ENCODE results near the gene PRF1.
"Not testable (repeated sequence)": the region's sequence is repeated elsewhere in the genome, so short reads cannot be mapped to it uniquely, and the experiment has no call there.

Gene PRF1

DNA sequence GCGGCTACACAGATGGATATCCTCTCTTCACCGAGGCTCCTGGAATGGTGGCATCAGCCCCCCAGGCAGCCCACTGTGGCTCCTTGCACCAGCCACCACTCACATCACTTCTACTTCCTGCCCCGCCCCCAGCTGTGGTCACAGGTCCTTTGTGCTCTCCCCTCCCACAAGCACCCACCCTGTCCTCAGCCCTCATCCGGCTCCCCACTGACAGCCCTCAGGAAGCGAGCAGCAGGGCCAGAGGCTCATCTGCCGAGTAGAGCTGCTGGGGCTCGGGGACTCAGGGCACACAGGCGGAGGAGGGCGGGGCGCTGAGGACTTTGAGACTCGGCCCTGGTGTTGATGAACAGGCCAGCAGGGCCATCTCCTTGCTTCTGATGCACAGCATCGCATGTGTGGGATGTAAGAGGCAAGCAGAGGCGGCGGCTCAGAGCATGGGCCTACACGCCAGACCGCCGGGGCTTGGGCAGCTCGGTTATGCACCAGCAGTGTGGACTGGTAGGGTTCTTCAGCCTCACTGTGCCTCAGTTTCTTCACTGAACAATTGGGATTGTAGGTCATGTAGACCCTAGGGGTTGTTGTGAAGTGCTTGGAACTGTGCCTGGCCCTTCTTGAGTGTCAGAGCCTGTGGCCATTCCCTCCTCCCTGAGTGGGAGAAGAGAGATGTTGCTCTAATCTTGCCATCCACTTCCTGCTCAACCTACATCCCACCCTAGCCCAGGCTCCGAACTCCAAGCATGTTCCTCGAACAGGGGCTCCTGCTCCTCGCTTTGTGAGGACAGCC is at the start of gene PRF1:
TSS of gene PRF1 (minus strand) at position 77 of the 784 bp plus-strand sequence. CDS start 1,839 bp downstream, outside the sequence.
- DNase-seq (ENCODE audit: low read depth): peak; percentile 65

DNA sequence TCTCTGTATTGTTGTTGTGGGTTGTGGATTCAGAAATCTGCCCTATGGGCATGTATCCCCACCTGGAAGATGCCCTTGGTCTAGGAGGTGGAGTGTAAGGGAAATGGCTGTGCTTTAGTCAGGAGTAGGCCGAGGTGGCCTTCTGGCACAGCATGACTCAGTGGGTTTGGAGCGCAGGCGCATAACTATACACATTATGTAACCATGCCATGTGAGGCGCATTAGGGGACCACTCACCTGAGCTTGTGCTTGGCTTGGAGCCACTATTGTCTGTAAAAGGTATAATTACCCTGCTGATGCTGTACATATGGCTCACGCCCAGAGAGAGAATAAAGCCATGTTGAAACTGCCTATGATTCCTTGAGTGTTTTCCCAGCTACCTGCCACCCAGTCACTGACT is 49.1 kb upstream of the PRF1 start:
- DNase-seq (ENCODE audit: low read depth): no peak

DNA sequence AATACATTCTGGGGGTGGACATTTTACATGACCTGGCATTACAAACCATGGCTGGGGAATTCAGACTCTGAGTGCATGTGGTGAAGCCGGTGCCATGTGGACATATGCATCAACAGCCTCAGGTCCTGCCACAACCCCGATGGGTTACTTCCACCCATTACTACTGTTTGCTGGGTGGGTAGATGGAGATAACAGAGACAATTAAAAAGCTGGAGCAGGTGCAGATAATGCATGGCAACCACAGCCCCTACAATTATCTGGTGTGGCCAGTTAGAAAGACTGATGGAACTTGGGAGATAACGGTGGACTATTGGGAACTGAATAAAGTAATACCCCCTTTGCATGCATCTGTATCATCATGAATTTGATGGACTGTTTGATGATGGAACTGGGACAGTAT is 48.2 kb upstream of the PRF1 start:
- no peak for DNase-seq (ENCODE audit: low read depth)

DNA sequence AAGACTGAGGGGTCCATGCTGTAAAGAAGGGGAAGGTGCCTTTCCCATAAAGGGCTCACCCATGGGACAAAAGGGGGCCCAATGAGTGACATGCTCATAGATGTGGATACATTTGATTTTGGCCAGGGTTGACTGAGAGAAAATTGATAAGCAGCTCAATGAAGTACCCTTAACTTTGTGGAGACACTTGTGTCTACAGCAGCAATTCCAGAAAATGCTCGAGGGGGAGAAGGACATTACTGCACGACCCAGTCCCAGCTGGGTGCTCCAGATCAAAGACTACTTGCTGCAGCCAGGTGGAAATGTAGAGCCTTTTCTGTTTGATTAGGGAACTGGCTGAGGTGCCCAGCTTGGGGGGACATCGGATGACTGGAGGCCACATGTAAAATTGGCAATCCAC is 47.6 kb upstream of the PRF1 start:
- no peak for DNase-seq (ENCODE audit: low read depth)

DNA sequence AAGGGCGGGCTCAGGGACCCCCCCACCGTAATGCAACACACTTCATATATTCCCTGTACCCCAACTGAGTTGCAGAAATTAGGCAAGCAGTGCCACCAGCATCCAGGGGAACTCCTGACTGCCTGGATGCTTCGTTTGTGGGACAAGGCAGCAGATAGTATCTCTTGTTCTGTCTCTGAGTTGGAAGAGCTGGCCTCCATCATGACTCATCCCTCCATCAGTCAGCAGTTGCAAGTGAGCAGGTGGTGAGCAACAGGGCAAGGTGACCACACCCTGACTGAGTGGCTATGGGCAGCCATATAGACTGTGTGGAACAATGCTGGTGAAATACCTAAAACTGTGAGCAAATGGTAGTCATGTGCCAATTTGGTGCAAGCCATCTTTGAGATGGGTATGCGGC is 47.0 kb upstream of the PRF1 start:
- DNase-seq (ENCODE audit: low read depth): no peak

DNA sequence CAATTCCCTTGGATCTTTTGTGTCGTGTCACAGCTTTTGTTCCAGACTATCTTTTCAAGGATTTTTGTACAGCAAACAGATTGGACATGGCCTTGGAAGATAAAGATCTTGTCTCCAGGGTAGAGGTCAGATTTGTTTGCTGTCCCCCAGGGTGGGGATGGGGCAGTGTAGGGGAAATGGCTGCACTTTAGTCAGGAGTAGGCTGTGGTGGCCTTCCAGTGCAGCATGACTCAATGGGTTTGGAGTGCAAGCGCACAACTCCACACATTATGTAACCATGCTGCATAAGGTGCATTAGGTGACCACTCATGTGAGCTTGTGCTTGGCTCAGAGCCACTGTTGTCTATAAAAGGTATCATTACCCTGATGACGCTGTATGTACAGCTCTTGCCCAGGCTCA is 45.9 kb upstream of the PRF1 start:
- no peak for DNase-seq (ENCODE audit: low read depth)

DNA sequence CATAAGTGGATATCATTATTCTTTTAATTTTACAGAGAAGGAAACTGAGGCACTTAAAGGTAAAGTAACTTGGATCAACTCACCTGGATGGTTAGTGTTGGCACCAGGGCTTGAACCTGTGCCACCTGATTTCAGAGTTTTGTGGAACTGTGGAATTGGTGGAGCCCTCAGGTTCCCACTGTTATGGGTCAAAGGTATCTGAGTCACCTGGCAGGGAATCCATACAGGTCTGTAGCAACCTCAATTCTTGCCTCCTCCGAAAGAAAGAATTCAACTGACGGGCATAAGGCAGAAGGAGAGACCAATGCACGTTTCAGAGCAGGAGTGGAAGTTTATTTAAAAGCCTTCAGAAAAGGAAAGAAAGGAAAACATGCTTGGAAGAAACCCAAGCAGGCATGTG is 44.5 kb upstream of the PRF1 start:
- no peak for DNase-seq (ENCODE audit: low read depth)

DNA sequence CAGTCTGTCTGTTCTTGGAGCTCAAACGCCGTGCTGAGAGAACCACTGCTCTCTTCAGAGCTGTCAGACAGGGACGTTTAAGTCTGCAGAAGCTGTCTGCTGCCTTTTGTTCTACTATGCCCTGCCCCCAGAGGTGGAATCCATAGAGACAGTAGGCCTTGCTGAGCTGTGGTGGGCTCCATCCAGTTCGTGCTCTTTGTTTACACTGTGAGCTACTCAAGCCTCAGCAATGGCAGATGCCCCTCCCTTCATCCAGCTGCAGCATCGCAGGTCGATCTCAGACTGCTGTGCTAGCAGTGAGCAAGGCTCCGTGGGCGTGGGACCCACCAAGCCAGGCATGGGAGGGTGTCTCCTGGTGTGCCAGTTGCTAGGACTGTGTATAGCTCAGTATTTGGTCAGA is 42.4 kb upstream of the PRF1 start:
- not testable (repeated sequence) for DNase-seq (ENCODE audit: low read depth)

DNA sequence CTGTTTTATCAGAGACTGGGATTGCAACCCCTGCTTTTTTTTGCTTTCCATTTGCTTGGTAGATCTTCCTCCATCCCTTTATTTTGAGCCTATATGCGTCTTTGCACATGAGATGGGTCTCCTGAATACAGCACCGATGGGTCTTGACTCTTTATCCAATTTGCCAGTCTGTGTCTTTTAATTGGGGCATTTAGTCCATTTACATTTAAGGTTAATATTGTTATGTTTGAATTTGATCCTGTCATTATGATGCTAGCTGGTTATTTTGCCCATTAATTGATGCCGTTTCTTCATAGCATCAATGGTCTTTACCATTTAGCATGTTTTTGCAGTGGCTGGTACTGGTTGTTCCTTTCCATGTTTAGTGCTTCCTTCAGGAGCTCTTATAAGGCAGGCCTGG is 40.7 kb upstream of the PRF1 start:
- not testable (repeated sequence) for DNase-seq (ENCODE audit: low read depth)

DNA sequence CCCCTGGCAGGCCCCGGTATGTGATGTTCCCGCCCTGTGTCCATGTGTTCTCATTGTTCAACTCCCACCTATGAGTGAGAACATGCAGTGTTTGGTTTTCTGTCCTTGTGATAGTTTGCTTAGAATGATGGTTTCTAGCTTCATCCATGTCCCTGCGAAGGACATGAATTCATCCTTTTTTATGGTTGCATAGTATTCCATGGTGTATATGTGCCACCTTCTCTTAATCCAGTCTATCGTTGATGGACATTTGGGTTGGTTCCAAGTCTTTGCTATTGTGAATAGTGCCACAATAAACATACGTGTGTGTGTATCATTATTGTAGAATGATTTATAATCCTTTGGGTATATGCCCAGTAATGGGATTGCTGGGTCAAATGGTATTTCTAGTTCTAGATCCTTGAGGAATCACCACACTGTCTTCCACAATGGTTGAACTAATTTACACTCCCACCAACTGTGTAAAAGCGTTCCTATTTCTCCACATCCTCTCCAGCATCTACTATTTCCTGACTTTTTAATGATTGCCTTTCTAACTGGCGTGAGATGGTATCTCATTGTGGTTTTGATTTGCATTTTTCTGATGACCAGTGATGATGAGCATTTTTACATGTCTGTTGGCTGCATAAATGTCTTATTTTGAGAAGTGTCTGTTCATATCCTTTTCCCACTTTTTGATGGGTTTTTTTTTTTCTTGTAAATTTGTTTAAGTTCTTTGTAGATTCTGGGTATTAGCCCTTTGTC is 37.3 kb upstream of the PRF1 start:
- not testable (repeated sequence) for DNase-seq (ENCODE audit: low read depth)

DNA sequence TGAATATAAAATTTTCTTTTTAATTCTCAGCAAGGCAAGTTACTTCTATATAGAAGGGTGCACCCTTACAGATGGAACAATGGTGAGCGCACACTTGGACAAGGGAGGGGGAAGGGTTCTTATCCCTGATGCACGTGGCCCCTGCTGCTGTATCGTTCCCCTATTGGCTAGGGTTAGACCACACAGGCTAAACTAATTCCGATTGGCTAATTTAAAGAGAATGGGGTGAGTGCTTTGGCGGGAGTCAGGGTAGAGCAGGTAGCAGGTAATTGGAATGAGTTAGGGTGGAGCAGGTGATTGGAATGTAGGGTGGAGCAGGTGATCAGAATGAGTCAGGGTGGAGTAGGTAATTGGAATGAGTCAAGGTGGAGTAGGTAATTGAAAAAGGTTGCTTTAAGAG is 32.0 kb upstream of the PRF1 start:
- DNase-seq (ENCODE audit: low read depth): not testable (repeated sequence)

DNA sequence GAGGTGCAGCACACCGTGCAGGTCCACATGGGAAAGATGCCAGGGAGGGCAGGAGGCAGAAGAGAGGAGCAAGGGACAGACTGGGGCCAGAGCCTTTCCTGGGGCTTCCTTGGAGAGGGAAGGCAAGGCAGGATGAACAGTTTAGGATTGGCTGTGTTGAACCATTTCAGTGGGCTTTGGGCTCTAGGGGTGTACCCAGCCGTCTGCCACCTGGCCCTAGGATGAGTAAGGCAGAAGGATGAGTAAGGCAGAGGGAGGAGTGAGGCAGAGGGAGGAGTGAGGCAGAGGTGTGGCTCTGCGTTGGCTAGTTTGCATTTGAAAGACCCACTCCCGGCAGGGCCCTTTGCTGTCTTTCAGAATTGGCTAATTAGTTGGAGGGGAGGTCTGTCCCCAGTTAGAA is 31.5 kb upstream of the PRF1 start:
- no peak for DNase-seq (ENCODE audit: low read depth)

DNA sequence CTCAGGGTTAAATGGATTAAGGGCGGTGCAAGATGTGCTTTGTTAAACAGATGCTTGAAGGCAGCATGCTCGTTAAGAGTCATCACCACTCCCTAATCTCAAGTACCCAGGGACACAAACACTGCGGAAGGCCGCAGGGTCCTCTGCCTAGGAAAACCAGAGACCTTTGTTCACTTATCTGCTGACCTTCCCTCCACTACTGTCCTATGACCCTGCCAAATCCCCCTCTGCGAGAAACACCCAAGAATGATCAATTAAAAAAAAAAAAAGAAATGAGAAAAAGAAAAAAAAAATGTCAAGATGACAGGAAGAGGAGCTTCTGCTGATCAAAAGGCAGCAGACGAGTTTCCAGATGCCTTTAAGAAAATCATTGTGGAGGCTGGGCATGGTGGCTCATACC is 29.2 kb upstream of the PRF1 start:
- not testable (repeated sequence) for DNase-seq (ENCODE audit: low read depth)

DNA sequence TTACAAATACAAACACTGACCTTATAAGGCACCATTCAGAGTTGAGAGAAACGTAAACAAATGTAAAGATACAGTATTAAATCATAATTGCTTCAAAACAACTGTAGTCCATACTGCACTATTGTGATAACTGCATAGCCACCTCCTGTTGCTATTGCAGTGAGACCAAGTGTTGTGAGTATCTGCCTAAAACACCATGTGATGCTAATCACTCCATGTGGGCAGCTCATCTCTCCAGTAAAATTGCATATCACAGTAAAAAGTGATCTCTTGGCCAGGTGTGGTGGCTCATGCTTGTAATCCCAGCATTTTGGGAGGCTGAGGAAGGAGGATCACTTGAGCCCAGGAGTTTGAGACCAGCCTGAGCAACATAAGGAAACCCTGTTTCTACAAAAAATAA is 26.8 kb upstream of the PRF1 start:
- no peak for DNase-seq (ENCODE audit: low read depth)

DNA sequence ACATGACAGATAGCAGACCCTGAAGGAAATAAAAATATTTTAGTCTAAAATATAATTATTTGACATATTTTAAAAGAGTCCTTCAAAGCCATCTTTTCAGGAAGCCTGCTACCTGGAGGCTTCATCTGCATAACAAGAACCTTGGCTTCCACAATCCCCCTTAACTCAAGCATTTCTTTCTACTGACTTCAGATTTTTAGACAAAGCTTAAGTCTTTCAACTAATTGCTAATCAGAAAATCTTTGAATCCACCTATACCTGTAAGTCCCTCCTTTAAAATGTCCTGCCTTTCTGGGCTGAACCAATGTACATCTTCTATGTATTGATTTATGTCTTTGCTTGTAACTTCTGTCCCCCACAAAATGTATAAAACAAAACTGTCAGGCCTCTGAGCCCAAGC is 23.5 kb upstream of the PRF1 start:
- no peak for DNase-seq (ENCODE audit: low read depth)

DNA sequence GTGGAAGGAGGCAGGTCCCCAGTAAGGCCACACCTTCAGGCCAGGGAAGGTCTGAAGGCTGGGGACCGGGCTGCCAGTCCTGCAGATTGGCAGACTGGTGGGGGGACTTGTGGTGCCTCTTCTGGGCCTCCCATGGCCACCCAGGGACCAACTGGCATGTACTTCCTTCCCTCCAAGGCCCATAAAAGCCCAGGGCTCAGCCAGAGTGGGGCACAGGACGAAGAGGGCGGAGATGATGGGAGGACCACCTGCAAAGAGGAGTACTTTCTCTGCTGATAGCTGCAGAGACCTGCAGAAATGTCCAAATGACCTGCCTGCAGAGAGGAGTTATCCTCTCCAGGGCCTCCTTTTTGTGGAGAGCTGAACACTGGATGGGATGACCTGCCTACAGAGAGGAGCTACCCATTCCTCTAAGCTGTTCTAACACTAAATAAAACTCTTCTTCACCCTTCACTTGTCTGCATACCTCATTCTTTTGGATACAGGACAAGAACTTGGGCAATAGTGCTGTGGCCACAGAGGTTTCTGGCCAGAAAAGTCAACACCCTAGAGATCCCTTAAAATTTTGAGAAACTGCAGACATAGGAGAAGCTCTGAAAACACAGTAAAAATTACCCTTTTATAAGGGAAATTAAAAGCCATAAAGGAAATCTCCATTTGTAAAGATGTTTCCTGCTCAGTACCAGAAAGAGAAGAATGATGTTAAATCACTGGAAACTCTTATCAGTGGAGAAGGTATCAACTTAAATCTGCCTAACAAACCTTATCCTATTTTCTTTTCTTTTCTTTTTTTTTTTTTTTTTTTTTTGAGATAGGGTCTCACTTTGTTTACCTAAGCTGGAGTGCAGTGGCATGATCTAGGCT is 20.7 kb upstream of the PRF1 start:
- no peak for DNase-seq (ENCODE audit: low read depth)

DNA sequence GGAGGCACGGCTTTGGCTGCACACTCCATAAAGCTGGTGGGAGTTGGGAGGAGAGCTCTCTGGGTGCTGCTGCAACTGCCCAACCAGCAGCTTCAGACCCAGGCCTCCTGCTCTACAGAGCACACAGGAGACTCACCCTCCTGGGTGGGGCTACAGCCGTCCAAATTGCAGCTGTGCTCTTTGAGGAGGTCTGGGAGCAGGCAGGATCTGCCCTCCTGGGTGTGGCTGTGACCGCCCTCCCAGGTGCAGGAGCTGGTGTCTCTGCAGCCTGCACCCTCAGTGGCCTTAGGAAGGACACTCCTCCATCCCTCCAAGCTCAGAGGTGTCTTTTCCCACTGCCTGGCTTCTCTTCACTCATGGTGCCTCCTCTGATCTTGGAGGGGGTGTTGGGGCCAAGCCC is 20.0 kb upstream of the PRF1 start:
- DNase-seq (ENCODE audit: low read depth): no peak

DNA sequence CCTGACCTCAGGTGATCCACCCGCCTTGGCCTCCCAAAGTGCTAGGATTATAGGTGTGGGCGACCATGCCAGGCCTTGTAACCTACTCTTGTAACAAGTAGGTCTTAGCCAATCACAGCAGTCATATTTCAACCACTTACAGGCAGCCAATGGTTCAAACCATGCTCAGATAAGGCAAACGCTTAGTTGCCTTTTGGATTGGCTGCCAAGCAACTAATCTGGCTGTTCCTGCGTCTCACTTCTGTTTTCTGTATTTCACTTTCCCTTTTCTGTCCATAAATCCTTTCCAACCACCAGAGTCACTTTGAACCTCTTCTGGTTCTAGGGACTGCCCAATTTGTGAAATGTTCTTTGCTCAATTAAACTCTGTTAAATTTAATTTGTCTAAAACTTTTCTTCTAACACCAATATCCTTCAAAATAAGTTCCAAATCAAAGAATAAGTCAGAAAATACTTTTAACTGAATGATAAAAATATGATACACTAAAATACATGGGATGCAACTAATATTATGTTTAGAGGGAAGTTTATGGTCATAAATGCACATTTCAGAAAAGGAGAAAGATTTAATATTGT is 19.1 kb upstream of the PRF1 start:
- no peak for DNase-seq (ENCODE audit: low read depth)

DNA sequence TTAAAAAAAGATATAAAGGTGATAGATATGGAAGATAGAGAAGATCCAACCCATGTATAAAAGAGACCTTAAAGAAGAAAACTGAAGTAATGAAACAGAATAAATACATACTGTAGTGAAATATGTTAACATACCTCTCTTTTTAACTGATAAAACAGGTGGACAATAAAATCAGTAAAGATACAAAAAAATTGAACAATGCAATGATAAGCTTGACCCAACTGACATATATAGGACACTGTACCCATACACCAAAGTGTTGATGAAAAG is 17.4 kb upstream of the PRF1 start:
- DNase-seq (ENCODE audit: low read depth): no peak

DNA sequence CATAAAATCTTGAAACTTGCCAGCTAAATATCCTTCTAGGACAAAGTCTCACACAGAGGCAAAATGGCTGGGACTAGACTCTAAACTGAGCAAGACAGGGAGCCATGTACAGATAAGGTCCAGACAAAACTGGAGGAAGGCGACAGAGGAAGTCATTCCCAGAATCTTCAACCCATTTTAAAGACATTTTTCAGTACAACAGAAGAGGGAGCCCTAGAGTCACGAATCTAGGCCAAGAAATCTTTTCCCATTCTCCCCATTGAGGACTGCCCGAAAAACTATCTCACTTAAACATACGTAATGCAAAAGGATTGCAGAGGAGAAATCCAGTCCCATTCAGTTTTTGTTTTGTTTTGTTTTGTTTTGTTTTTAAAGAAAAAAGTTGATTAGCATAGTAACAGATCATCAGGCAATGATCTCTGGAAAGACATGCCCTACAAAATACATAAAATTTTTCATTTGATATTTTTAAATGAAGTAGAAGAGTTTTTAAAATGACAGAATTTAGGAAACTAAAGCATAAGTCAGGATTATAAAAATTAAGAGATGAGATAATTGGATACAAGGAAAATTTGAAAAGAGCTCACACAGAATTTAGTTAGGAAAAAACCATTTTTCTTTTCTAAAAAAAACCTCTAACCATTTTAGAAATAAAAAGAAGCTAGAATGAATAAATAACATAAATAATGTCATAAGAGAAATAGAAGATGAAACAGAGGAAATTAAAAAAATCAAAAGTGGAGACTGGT is 16.9 kb upstream of the PRF1 start:
- no peak for DNase-seq (ENCODE audit: low read depth)

DNA sequence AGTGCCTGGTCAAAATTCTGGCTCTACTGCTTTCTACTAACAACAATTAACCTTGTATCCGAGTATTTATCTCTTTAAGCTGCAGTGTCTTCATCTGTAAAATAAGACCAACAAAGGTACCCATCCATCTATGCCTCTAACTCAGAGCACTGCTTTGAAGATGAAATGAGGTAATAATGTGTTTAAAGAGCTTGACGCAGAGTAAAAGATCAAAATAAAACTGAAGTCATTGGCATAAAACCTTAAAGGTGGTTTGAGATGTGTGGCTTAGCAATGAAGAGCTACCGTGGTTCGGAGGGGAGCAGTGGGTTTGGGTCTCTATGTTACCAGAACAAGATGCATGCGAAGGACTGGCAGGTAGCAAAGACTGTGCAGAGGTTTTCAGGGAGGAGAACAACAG is 16.1 kb upstream of the PRF1 start:
- no peak for DNase-seq (ENCODE audit: low read depth)

Measured in stimulated activated CD8-positive, alpha-beta memory T cell treated with anti-CD3 and anti-CD28 coated beads, Interleukin-15, amount 100 ng/mL, for 1 hour (primary cell).